Measurements from ENCODE around the gene ARHGAP23. TPM values are rescaled to one million over a fixed set of nuclear protein-coding genes. Genes with fewer than 3 reads are reported as not detected.
"Not testable (repeated sequence)": the region's sequence is repeated elsewhere in the genome, so short reads cannot be mapped to it uniquely, and the experiment has no call there.

ARHGAP23 gene
- total RNA-seq, 1 donor: 66.1 TPM

DNA sequence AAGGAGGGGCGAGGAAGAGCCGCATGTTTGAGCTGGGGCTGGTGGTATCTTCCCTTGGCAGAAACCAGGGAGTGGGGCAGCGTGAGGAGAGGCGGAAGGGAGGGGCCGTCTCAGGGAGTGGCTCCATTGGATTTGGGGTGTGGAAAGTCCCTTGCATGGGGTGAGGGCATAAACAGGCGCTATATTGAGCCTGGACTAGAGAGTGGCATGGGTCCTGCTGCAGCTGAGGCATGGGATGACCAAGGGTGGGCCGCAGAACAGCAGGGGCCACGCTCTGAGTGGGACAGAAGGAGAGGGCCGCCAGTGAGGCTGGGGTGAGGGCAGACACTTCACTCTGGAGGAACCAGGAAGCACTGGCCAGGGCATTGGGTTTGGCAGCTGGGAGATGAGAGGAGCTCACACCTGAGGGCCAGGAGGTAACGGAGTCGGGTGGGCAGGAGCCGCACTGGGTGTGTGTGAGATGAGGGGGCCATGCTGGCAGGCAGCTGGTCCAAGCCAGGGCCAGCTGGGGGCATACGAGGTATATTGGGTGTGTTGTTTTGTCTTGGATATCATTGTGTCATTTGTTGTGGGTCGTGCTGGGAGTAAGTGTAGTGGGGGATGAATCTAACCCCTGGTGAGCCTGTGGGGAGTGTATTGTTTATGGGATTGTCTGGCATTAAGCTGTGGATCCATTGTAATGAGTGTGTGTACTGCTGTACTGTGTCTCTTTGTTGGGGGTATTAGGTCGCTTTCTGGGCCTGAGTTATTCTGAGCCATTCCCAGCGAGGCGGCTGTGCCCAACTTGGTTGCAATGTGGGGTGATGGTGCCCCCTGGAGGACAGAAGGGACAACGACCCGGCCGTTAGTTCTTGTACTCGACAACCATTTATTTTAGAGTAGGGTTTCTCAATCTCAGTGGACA, 56.2 kb downstream of the ARHGAP23 start:
- DNase-seq (ENCODE audit: low read depth): peak; percentile 70
- peak; percentile 70 for TF ChIP-seq CTCF (IDR thresholded peaks at IDR 0.05; ENCODE audit: insufficient read depth, low read depth, low read length)
- H3K4me3 ChIP-seq (ENCODE audit: low read depth, low read length): not testable (repeated sequence)

- no peak for DNase-seq (ENCODE audit: low read depth)
- TF ChIP-seq CTCF (IDR thresholded peaks at IDR 0.05; ENCODE audit: insufficient read depth, low read depth, low read length): no peak
- H3K4me3 ChIP-seq (ENCODE audit: low read depth, low read length): no peak overlapping the region
Measured at GRCh38 chr17:38485146-38485468, 56.8 kb downstream of the ARHGAP23 start.

GRCh38 chr17:38485681-38486298, 57.5 kb downstream of the ARHGAP23 start:
- not testable (repeated sequence) for H3K4me3 ChIP-seq (ENCODE audit: low read depth, low read length); DNase-seq (ENCODE audit: low read depth)

GRCh38 chr17:38489774-38490173, 61.5 kb downstream of the ARHGAP23 start:
- not testable (repeated sequence) for H3K4me3 ChIP-seq (ENCODE audit: low read depth, low read length); DNase-seq (ENCODE audit: low read depth)

DNA sequence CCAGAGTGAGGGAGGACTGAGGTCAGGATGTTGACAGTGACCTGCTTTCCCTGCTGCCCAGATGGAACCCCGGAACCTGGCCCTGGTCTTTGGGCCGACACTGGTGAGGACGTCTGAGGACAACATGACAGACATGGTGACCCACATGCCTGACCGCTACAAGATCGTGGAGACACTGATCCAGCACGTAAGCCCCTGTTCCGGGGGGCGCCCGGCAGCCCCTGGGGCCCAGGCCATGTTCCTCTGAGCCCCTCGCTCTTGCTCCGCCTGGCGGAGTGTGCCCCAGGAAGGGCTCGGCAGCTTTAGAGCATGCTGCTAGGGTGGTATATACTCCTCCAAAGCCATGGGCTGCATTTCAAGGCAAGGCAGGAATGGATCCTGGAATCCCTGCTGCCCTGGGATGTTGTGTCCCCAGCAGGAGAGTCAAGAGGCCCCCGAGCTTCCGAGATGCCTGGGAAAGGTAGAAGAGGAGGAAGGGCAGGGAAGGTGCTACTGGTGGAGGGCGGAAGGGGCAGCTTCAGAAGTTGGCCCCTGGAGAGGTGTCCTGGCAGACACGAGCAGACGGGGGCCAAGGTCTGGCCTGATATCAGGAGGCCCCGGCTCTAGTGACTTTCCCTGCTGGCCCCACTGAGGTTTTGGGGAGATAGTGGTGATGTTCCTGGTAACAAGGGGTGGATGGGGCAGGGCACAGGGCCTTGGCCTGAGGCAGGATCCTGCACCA, 63.2 kb downstream of the ARHGAP23 start:
- not testable (repeated sequence) for DNase-seq (ENCODE audit: low read depth); H3K4me3 ChIP-seq (ENCODE audit: low read depth, low read length)

DNA sequence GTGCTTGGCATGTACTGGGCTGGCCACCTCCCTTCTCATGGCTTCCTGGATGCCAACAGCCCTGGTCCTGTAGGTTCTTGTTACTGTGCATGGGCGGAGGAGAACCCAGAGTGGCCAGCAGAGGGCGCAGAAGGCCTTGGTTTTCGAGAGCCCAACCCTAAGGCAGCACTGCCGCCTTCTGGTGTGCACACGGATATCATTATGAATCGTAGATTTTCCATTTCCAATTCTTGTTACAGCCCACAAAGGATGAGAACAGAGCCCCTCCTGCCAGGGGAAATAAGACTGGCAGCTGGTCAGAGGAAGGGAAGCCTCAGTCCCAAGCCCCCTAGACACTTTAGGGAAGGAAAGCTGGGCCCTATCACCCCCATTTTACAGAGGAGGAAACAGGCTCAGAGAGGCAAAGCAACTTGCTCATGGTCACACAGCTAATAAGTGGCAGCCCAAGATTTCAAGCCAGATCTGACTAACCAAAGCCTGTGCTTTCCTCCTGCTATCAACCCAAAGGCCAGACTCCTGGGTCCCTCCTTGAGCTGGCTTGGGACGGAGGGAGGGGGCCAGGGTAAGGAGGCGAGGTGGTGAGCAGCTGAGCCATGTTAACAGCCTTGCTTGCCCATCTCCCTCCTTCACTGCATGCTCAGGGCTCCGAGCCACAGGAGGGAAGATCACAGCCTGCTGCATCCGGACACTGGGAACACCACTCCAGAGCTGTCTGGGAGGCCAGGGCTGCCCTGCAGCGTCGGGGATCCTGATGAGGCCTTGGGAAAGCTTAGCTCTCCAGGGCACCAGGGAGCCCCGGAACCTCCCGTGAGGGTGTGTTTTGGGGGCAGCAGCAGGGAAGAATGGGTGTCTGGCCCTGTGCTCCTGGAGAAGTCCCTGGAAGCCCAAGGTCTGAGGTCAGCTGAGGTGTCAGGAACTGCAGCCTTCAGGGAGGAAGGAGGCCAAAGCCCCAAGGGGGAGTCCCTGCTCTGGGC, 64.1 kb downstream of the ARHGAP23 start:
- DNase-seq (ENCODE audit: low read depth): peak; percentile 88
- H3K4me3 ChIP-seq (ENCODE audit: low read depth, low read length): not testable (repeated sequence)
- peak; percentile 65 for TF ChIP-seq CTCF (IDR thresholded peaks at IDR 0.05; ENCODE audit: insufficient read depth, low read depth, low read length)

GRCh38 chr17:38494152-38494551, 65.9 kb downstream of the ARHGAP23 start:
- not testable (repeated sequence) for H3K4me3 ChIP-seq (ENCODE audit: low read depth, low read length); DNase-seq (ENCODE audit: low read depth)

GRCh38 chr17:38497656-38498055, 69.4 kb downstream of the ARHGAP23 start:
- not testable (repeated sequence) for DNase-seq (ENCODE audit: low read depth); H3K4me3 ChIP-seq (ENCODE audit: low read depth, low read length)

- DNase-seq (ENCODE audit: low read depth): no peak
- no peak for TF ChIP-seq CTCF (IDR thresholded peaks at IDR 0.05; ENCODE audit: insufficient read depth, low read depth, low read length)
- no peak overlapping the region for H3K4me3 ChIP-seq (ENCODE audit: low read depth, low read length)
Measured at GRCh38 chr17:38498353-38498752, 70.1 kb downstream of the ARHGAP23 start.

DNA sequence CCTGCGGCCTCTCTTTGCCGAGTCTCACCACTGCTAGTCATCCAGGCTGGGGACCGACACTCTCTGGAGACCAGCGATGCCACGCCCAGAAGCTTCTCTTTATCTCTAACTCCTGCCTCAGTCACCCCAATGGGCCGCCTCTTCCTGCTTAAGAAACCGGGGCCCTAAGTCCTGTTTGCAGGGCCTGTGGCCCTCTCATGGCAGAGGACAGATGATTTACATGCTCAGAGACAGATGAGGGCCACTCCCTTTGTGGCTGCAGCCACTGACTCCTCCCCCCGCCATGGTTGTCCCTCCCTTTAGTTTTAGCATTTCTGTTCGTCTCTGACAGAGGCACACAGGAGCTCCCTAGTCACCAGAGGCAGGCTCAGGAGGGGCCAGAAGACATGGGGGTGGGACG, 71.0 kb downstream of the ARHGAP23 start:
- DNase-seq (ENCODE audit: low read depth); H3K4me3 ChIP-seq (ENCODE audit: low read depth, low read length): not testable (repeated sequence)

GRCh38 chr17:38501718-38502117, 73.5 kb downstream of the ARHGAP23 start:
- not testable (repeated sequence) for DNase-seq (ENCODE audit: low read depth); H3K4me3 ChIP-seq (ENCODE audit: low read depth, low read length)

- DNase-seq (ENCODE audit: low read depth); H3K4me3 ChIP-seq (ENCODE audit: low read depth, low read length): not testable (repeated sequence)
Measured at GRCh38 chr17:38503286-38503913, 75.1 kb downstream of the ARHGAP23 start.
